ENCODE results near the gene PDPK1. TPM values are rescaled to one million over a fixed set of nuclear protein-coding genes. Genes with fewer than 3 reads are reported as not detected.

The PDPK1 gene
- total RNA-seq, 4 donors from 2014 or later: 39.6 to 96.9 (median 69.5) TPM

GRCh38 chr16:2496223-2497115 lies 41.4 kb upstream of the PDPK1 start:
- H3K36me3 ChIP-seq: no peaks in the 10 kb centered on the region
- no peak overlapping the region for H3K4me3 ChIP-seq
- H3K27me3 ChIP-seq: no peaks in the 10 kb centered on the region
- DNase-seq: no peak
- peaks cover 2 to 29% (median 9%) of the 10 kb centered on the region in 4 donors for H3K4me1 ChIP-seq
- no peak overlapping the region for H3K27ac ChIP-seq
- 89 to 96% methylated on average over 7 to 61 of the region's 62 CpGs for WGBS, 2 donors (ENCODE audit: low coverage in 1 of 2)
- no peaks in the 10 kb centered on the region for H3K9me3 ChIP-seq
- TF ChIP-seq POLR2AphosphoS5 (IDR thresholded peaks at IDR 0.05) (no peak), EP300 (IDR thresholded peaks at IDR 0.05; ENCODE audit: low read depth) (no peak), POLR2A (IDR thresholded peaks at IDR 0.05) (no peak)
- TF ChIP-seq, protein P1, sequence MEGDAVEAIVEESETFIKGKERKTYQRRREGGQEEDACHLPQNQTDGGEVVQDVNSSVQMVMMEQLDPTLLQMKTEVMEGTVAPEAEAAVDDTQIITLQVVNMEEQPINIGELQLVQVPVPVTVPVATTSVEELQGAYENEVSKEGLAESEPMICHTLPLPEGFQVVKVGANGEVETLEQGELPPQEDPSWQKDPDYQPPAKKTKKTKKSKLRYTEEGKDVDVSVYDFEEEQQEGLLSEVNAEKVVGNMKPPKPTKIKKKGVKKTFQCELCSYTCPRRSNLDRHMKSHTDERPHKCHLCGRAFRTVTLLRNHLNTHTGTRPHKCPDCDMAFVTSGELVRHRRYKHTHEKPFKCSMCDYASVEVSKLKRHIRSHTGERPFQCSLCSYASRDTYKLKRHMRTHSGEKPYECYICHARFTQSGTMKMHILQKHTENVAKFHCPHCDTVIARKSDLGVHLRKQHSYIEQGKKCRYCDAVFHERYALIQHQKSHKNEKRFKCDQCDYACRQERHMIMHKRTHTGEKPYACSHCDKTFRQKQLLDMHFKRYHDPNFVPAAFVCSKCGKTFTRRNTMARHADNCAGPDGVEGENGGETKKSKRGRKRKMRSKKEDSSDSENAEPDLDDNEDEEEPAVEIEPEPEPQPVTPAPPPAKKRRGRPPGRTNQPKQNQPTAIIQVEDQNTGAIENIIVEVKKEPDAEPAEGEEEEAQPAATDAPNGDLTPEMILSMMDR (IDR thresholded peaks at IDR 0.05): no peak
- intact Hi-C loops (cut with DNase I; ENCODE audit: low total_unique reads) (loop anchor here (5.0 kb wide), 1 partner anchor 154 kb away; the partner anchor contains the start of gene ABCA3), in situ Hi-C loops (cut with MboI; ENCODE audit: low pct_ligation_motif_present in 1 of 4, low pct_unique_long_range_greater_than_20kb in 1 of 4, low sequenced_read_pairs in 3 of 4) (loop anchor here (10.0 to 25.0 kb wide), 4 partner anchors 62 to 334 kb away; partner anchors contain the start of genes ABCA3 (in 2 of the 4), CASKIN1 (in 1 of the 4) and TRAF7 (in 1 of the 4))

- DNase-seq: no peak
- Histone ChIP-seq H3K4me3 (no peak overlapping the region), H3K27ac (no peak overlapping the region), H3K4me1 (peaks cover 6 to 29% (median 11%) of the 10 kb centered on the region in 4 donors), H3K27me3 (no peaks in the 10 kb centered on the region), H3K9me3 (no peaks in the 10 kb centered on the region), H3K36me3 (no peaks in the 10 kb centered on the region)
- in situ Hi-C loops (cut with MboI; ENCODE audit: low pct_ligation_motif_present in 1 of 4, low pct_unique_long_range_greater_than_20kb in 1 of 4, low sequenced_read_pairs in 3 of 4) (loop anchor here (10.0 to 25.0 kb wide), 4 partner anchors 62 to 335 kb away; partner anchors contain the start of genes ABCA3 (in 2 of the 4), CASKIN1 (in 1 of the 4) and TRAF7 (in 1 of the 4)), intact Hi-C loops (cut with DNase I; ENCODE audit: low total_unique reads) (loop anchor here (5.0 kb wide), 1 partner anchor 155 kb away; the partner anchor contains the start of gene ABCA3)
- TF ChIP-seq, protein P1 (IDR thresholded peaks at IDR 0.05): no peak
- TF ChIP-seq POLR2A (IDR thresholded peaks at IDR 0.05): no peak
- TF ChIP-seq EP300 (IDR thresholded peaks at IDR 0.05; ENCODE audit: low read depth): no peak
- TF ChIP-seq POLR2AphosphoS5 (IDR thresholded peaks at IDR 0.05): no peak
- WGBS, 2 donors (ENCODE audit: low coverage in 1 of 2): 62% methylated on average over 21 of the region's 21 CpGs; no CpG with 5 or more reads in 1 of the 2 donors
These were observed 40.6 kb upstream of the PDPK1 start for GRCh38 chr16:2497116-2497630.

- DNase-seq: no peak
- intact Hi-C loops (cut with DNase I; ENCODE audit: low total_unique reads) (loop anchor here (5.0 kb wide), 1 partner anchor 156 kb away; the partner anchor contains the start of gene ABCA3), in situ Hi-C loops (cut with MboI; ENCODE audit: low pct_ligation_motif_present in 1 of 4, low pct_unique_long_range_greater_than_20kb in 1 of 4, low sequenced_read_pairs in 3 of 4) (loop anchor here (10.0 to 25.0 kb wide), 4 partner anchors 63 to 336 kb away; partner anchors contain the start of genes ABCA3 (in 2 of the 4), CASKIN1 (in 1 of the 4) and TRAF7 (in 1 of the 4))
- H3K4me1 ChIP-seq: peaks cover 6 to 29% (median 11%) of the 10 kb centered on the region in 4 donors
- TF ChIP-seq EP300 (IDR thresholded peaks at IDR 0.05; ENCODE audit: low read depth) (no peak), POLR2AphosphoS5 (IDR thresholded peaks at IDR 0.05) (no peak), POLR2A (IDR thresholded peaks at IDR 0.05) (no peak)
- TF ChIP-seq, protein P1 (IDR thresholded peaks at IDR 0.05): no peak
- 71 to 80% methylated on average over 1 to 26 of the region's 26 CpGs for WGBS, 2 donors (ENCODE audit: low coverage in 1 of 2)
- no peaks in the 10 kb centered on the region for H3K36me3 ChIP-seq
- no peaks in the 10 kb centered on the region for H3K9me3 ChIP-seq
- H3K27ac ChIP-seq: no peak overlapping the region
- no peaks in the 10 kb centered on the region for H3K27me3 ChIP-seq
- no peak overlapping the region for H3K4me3 ChIP-seq
These were observed 39.9 kb upstream of the PDPK1 start for GRCh38 chr16:2497695-2498484.
